ENCODE results near the gene LIMCH1.

- no peak for TF ChIP-seq CTCF (conservative IDR thresholded peaks at IDR 0.05; ENCODE audit: low read length)
- TF ChIP-seq EZH2phosphoT487 (IDR thresholded peaks at IDR 0.05; ENCODE audit: borderline replicate concordance) = no peak
Observed at GRCh38 chr4:41602886-41603498, 65.0 kb downstream of the LIMCH1 start.

All from Loucy (cell line).